Activated CD8-positive, alpha-beta memory T cell treated with anti-CD3 and anti-CD28 coated beads for 1 hour (primary cell): Measurements from ENCODE around the gene EHD1.

Experiments used
- DNase-seq, 2 donors: peaks; one replicate each; pipeline ENCODE4 v3.0.0-alpha.2; 2020; ENCODE audit warnings: low read depth in 1 of 2; ENCODE audit errors: extremely low read depth in 1 of 2

The EHD1 gene

GRCh38 chr11:64875369-64876228 is 2.8 kb downstream of the EHD1 start:
- DNase-seq: no peak

GRCh38 chr11:64874308-64875240 is 3.8 kb downstream of the EHD1 start:
- no peak for DNase-seq

GRCh38 chr11:64872790-64873488 is 5.5 kb downstream of the EHD1 start:
- DNase-seq: no peak

- DNase-seq: no peak
These were observed 6.9 kb downstream of the EHD1 start for GRCh38 chr11:64871492-64871891.

GRCh38 chr11:64870893-64871466 is 7.4 kb downstream of the EHD1 start:
- DNase-seq: no peak

- no peak for DNase-seq
These were observed 8.1 kb downstream of the EHD1 start for GRCh38 chr11:64870176-64870892.

GRCh38 chr11:64869571-64870175 is 8.7 kb downstream of the EHD1 start:
- no peak for DNase-seq

GRCh38 chr11:64868904-64869570 is 9.4 kb downstream of the EHD1 start:
- DNase-seq: no peak

- no peak for DNase-seq
These were observed 10.5 kb downstream of the EHD1 start for GRCh38 chr11:64867748-64868462.

- no peak for DNase-seq
These were observed 12.3 kb downstream of the EHD1 start for GRCh38 chr11:64866173-64866491.

GRCh38 chr11:64865286-64866172 is 12.9 kb downstream of the EHD1 start:
- DNase-seq: no peak

- DNase-seq: no peak
These were observed 13.7 kb downstream of the EHD1 start for GRCh38 chr11:64864473-64865285.

GRCh38 chr11:64864135-64864472 is 14.3 kb downstream of the EHD1 start:
- DNase-seq: no peak

- DNase-seq: no peak
These were observed 14.9 kb downstream of the EHD1 start for GRCh38 chr11:64863391-64864060.

GRCh38 chr11:64862987-64863390 is 15.4 kb downstream of the EHD1 start:
- no peak for DNase-seq

GRCh38 chr11:64861227-64861975 is 17.0 kb downstream of the EHD1 start:
- no peak for DNase-seq
